ENCODE results near the gene NDUFAF5. TPM values are rescaled to one million over a fixed set of nuclear protein-coding genes. Genes with fewer than 3 reads are reported as not detected.

The NDUFAF5 gene
- polyA plus RNA-seq, 4 donors = 25.8 to 33.4 (median 29.1) TPM

- peak; percentile 24 to 43 (median 26) for DNase-seq (ENCODE audit: low read depth in 4 of 4, low spot score in 3 of 4)
Observed at GRCh38 chr20:13819885-13820645, 35.2 kb downstream of the NDUFAF5 start.

- no peak for DNase-seq (ENCODE audit: low read depth in 4 of 4, low spot score in 3 of 4)
Observed at GRCh38 chr20:13821876-13822275, 37.0 kb downstream of the NDUFAF5 start.

- DNase-seq (ENCODE audit: low read depth in 4 of 4, low spot score in 3 of 4) = no peak
Observed at GRCh38 chr20:13822459-13822858, 37.6 kb downstream of the NDUFAF5 start.

- no peak for DNase-seq (ENCODE audit: low read depth in 4 of 4, low spot score in 3 of 4)
Observed at GRCh38 chr20:13824459-13824858, 39.6 kb downstream of the NDUFAF5 start.

GRCh38 chr20:13825465-13825864, 40.6 kb downstream of the NDUFAF5 start:
- DNase-seq (ENCODE audit: low read depth in 4 of 4, low spot score in 3 of 4) = no peak

- DNase-seq (ENCODE audit: low read depth in 4 of 4, low spot score in 3 of 4) = no peak
Observed at GRCh38 chr20:13831476-13831875, 46.6 kb downstream of the NDUFAF5 start.

- DNase-seq (ENCODE audit: low read depth in 4 of 4, low spot score in 3 of 4) = no peak
Observed at GRCh38 chr20:13838664-13839063, 53.8 kb downstream of the NDUFAF5 start.

GRCh38 chr20:13839421-13840092, 54.7 kb downstream of the NDUFAF5 start:
- DNase-seq (ENCODE audit: low read depth in 4 of 4, low spot score in 3 of 4) = no peak

- no peak for DNase-seq (ENCODE audit: low read depth in 4 of 4, low spot score in 3 of 4)
Observed at GRCh38 chr20:13840093-13840465, 55.3 kb downstream of the NDUFAF5 start.

- DNase-seq (ENCODE audit: low read depth in 4 of 4, low spot score in 3 of 4) = no peak
Observed at GRCh38 chr20:13841206-13841605, 56.4 kb downstream of the NDUFAF5 start.

- DNase-seq (ENCODE audit: low read depth in 4 of 4, low spot score in 3 of 4) = no peak
Observed at GRCh38 chr20:13844296-13844695, 59.5 kb downstream of the NDUFAF5 start.

GRCh38 chr20:13851279-13851678, 66.5 kb downstream of the NDUFAF5 start:
- DNase-seq (ENCODE audit: low read depth in 4 of 4, low spot score in 3 of 4) = no peak

GRCh38 chr20:13852306-13852705, 67.5 kb downstream of the NDUFAF5 start:
- no peak for DNase-seq (ENCODE audit: low read depth in 4 of 4, low spot score in 3 of 4)

GRCh38 chr20:13855613-13856012, 70.8 kb downstream of the NDUFAF5 start:
- no peak for DNase-seq (ENCODE audit: low read depth in 4 of 4, low spot score in 3 of 4)

- no peak for DNase-seq (ENCODE audit: low read depth in 4 of 4, low spot score in 3 of 4)
Observed at GRCh38 chr20:13856354-13856753, 71.5 kb downstream of the NDUFAF5 start.

- no peak for DNase-seq (ENCODE audit: low read depth in 4 of 4, low spot score in 3 of 4)
Observed at GRCh38 chr20:13857304-13857703, 72.5 kb downstream of the NDUFAF5 start.

GRCh38 chr20:13857961-13858360, 73.1 kb downstream of the NDUFAF5 start:
- DNase-seq (ENCODE audit: low read depth in 4 of 4, low spot score in 3 of 4) = no peak

GRCh38 chr20:13858439-13858838, 73.6 kb downstream of the NDUFAF5 start:
- DNase-seq (ENCODE audit: low read depth in 4 of 4, low spot score in 3 of 4) = no peak

- no peak for DNase-seq (ENCODE audit: low read depth in 4 of 4, low spot score in 3 of 4)
Observed at GRCh38 chr20:13858871-13859270, 74.0 kb downstream of the NDUFAF5 start.

- DNase-seq (ENCODE audit: low read depth in 4 of 4, low spot score in 3 of 4) = no peak
Observed at GRCh38 chr20:13862245-13862644, 77.4 kb downstream of the NDUFAF5 start.

- no peak for DNase-seq (ENCODE audit: low read depth in 4 of 4, low spot score in 3 of 4)
Observed at GRCh38 chr20:13863244-13863643, 78.4 kb downstream of the NDUFAF5 start.

- DNase-seq (ENCODE audit: low read depth in 4 of 4, low spot score in 3 of 4) = no peak
Observed at GRCh38 chr20:13865156-13865555, 80.3 kb downstream of the NDUFAF5 start.

All from right renal pelvis (tissue), 4 donors.